GM23338 (cell line): ENCODE results near the gene FDX1.

Source experiments
- CTCF ChIP-seq, 2 experiments: fragments of 200-600 bp in 1 of 2; sonication (generic) in 1 of 2; conservative IDR thresholded peaks; 2 replicates each; pipeline versions ENCODE4 v1.5.1 to v1.6.1; 2016 to 2017; ENCODE audit warnings: antibody characterized with exemption in 2 of 2, low read depth in 2 of 2, mild to moderate bottlenecking in 2 of 2, moderate library complexity in 1 of 2
- EZH2 ChIP-seq: fragments of 200-600 bp; sonication (generic); IDR thresholded peaks from one replicate; pipeline ENCODE4 v1.8.0; 2017; ENCODE audit warnings: antibody characterized with exemption, mild to moderate bottlenecking, low read depth; ENCODE audit not compliant: unreplicated experiment
- POLR2AphosphoS5 ChIP-seq: IDR thresholded peaks from 2 replicates; pipeline ENCODE4 v1.6.1; 2016; ENCODE audit warnings: antibody characterized with exemption, low read depth
- ZNF114 ChIP-seq: fragments of 250-450 bp; sonication (Bioruptor Pico); IDR thresholded peaks from 2 replicates; pipeline ENCODE4 v1.5.0; 2020; ENCODE audit warnings: mild to moderate bottlenecking, moderate library complexity

GRCh38 chr11:110450246-110450645 lies 20.5 kb downstream of the FDX1 start:
- no peak for TF ChIP-seq CTCF (conservative IDR thresholded peaks at IDR 0.05; ENCODE audit: low read depth in 2 of 2)
- no peak for TF ChIP-seq POLR2AphosphoS5
- TF ChIP-seq ZNF114 (CRISPR knock-in tag), result no peak
- TF ChIP-seq EZH2, result no peak
